GM21737 (cell line): ENCODE results near the gene C14orf119.

Source experiments
- ATAC-seq: cut with Tn5 transposase; IDR thresholded peaks from one replicate; pipeline ENCODE4 v1.9.1; 2021; ENCODE audit warnings: mild to moderate bottlenecking, moderate library complexity; ENCODE audit not compliant: unreplicated experiment

The C14orf119 gene

DNA sequence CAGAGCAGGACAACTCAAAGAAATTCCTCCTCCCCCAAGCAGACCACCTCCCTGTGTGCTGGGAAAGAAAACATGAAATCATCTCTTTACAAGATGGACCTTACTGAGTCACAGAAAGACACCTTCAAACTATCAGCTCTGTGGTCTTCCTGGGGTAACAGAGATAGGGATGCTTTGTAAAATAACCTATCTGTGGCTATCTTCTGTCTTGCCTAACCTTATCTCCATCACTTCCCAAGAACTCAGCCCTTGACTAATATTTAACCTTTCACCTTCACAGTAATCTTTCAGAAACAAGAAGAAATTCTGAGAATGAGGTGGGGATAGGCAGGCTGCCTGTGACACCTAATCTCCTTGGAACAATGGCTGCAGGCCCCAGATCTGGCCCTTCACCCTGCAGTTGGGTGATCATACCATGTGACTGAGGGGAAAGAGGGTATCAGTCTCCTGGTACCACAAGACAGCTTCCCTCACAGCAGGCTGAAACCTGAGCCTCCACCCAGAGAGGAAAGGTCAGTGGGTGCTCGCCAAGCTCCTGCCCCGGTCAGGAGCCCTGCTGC is 51.1 kb downstream of the C14orf119 start:
- ATAC-seq: no peak

DNA sequence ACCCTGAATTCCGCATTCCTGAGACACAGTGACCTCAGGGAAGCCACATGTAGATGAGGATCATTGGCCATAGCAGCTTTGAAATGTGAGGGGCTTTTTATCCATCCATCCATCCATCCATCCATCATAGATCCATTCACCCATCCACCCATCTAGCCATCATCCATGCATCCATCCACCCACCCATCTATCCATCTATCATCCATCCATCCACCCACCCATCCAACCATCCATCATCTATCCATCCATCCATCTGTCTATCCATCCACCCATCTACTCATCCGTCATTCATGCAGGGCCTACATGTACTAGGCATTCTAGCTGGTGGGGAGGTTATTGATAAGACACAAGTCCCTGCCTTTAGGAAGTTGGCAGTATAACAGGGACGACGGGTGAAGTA is 51.7 kb downstream of the C14orf119 start:
- no peak for ATAC-seq

DNA sequence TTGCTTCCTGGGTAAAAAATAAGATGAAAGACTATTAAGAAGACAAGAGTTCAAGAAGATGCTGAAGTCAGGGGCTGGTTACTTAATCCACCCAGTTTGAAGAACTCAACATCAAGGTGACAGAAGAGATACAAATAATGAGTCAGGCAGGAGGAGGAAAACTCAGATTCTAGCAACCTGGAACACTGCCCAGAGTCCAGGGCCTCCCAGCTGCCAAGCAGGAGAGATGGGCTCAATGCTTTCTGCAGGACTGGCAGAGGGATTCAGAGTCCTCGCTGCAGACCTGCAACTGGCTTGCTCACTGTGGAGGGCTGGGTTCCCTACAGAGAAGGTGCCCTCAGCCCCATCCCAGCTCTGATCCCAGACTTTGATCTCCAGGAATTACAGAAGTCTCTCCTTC is 52.4 kb downstream of the C14orf119 start:
- no peak for ATAC-seq

DNA sequence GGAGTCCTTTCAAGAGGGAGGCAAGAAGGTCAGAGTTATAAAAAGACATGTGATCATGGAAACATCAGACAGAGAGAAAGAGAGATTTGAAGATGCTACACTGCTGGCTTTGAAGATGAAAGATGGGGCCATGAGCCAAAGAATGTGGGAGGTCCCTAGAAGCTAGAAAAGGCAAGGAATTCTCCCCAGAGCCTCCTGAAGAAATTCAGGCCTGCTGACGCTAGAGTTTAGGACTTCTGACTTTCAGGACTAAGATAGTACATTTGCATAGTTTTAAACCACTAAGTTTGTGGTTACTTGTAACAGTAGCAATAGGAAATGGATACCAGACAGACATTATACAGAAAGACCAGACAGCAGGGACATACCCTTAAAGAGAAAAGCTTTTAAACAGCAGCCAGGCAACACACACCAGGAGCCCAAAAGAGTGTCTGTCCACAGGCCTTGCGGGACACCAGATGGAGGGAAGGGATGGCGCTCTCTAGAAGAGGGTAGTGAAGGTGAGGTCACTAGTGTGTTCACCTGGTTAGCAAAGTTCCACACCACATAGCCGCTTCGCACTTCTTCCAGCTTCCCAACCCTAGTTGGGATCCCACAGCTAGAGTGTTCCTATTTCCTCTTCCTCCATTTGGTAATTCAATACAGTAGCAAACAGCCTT is 53.4 kb downstream of the C14orf119 start:
- ATAC-seq: no peak

DNA sequence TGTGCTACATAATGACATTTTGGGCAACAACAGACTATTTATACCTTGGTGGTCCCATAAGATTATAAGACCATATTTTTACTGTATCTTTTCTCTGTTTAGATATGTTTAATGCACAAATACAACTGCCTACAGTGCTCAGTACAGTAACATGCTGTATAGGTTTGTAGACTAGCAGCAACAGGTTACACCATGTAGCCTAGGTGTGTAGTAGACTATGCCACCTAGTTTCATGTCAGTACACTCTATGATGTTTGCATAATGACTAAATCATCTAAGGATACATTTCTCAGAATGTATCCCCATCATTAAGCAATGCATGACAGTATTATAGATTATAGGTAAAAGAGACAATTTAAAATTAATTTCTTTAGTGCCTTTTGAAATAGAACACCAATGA is 54.4 kb downstream of the C14orf119 start:
- ATAC-seq: no peak
